WTC11 (cell line): Measurements from ENCODE around the gene CCDC34. TPM values are rescaled to one million over a fixed set of nuclear protein-coding genes. Genes with fewer than 3 reads are reported as not detected.

ENCODE experiments used
- ATAC-seq: fragments of 200-7000 bp; cut with Tn5 transposase; 2 replicates; pipeline ENCODE4 v1.10.0; 2021; ENCODE audit warnings: mild to moderate bottlenecking, moderate library complexity
- CTCF ChIA-PET: fragments of 300-600 bp; sonication (Branson Sonifier 250); formaldehyde crosslinking; loops from one replicate; lab custom pipeline; 2021; ENCODE audit warnings: antibody characterized with exemption; lab: Charles Lee
- POLR2A ChIA-PET: fragments of 350-600 bp; sonication (Branson Sonifier 250); formaldehyde crosslinking; loops from one replicate; lab custom pipeline; 2021; ENCODE audit warnings: antibody characterized with exemption; lab: Charles Lee
- DNase-seq: peaks from one replicate; pipeline ENCODE4 v3.0.0; 2021; ENCODE audit warnings: low spot score
- H3K27ac Mint-ChIP-seq: 2 replicates; pipeline ENCODE4 v1.8.0; 2021; ENCODE audit warnings: mixed read lengths
- H3K27me3 Mint-ChIP-seq: 2 replicates; pipeline ENCODE4 v1.8.0; 2021; ENCODE audit warnings: low read depth, mild to moderate bottlenecking, moderate library complexity, mixed read lengths
- H3K36me3 Mint-ChIP-seq: 2 replicates; pipeline ENCODE4 v1.8.0; 2021; ENCODE audit warnings: mixed read lengths
- H3K4me1 Mint-ChIP-seq: 2 replicates; pipeline ENCODE4 v1.8.0; 2022; ENCODE audit warnings: mixed read lengths
- H3K4me3 Mint-ChIP-seq: 2 replicates; pipeline ENCODE4 v1.8.0; 2021; ENCODE audit warnings: mild to moderate bottlenecking, moderate library complexity, mixed read lengths
- H3K9me3 Mint-ChIP-seq: 2 replicates; pipeline ENCODE4 v1.8.0; 2021; ENCODE audit warnings: mixed read lengths
- ARID4B ChIP-seq: sonication (generic); formaldehyde crosslinking; IDR thresholded peaks from 2 replicates; pipeline ENCODE4 v1.8.0; 2023; ENCODE audit warnings: missing genetic modification reagents, mild to moderate bottlenecking, borderline replicate concordance
- ATF1 ChIP-seq: sonication (generic); formaldehyde crosslinking; IDR thresholded peaks from 2 replicates; pipeline ENCODE4 v1.8.1; 2023; ENCODE audit warnings: mild to moderate bottlenecking, moderate library complexity, missing genetic modification reagents
- CBFB ChIP-seq: sonication (generic); formaldehyde crosslinking; IDR thresholded peaks from 2 replicates; pipeline ENCODE4 v1.8.1; 2022; ENCODE audit warnings: mild to moderate bottlenecking, low read depth, missing genetic modification reagents
- ELF4 ChIP-seq: sonication (generic); formaldehyde crosslinking; IDR thresholded peaks from 2 replicates; pipeline ENCODE4 v1.8.1; 2022; ENCODE audit warnings: low read depth, mild to moderate bottlenecking, moderate library complexity, missing genetic modification reagents
- EMX1 ChIP-seq: fragments of 250-450 bp; sonication (Bioruptor Pico); IDR thresholded peaks from 2 replicates; pipeline ENCODE4 v1.8.0; 2021; ENCODE audit warnings: mild to moderate bottlenecking
- FOXJ3 ChIP-seq: sonication (generic); formaldehyde crosslinking; IDR thresholded peaks from 2 replicates; pipeline ENCODE4 v1.9.0; 2021; ENCODE audit warnings: missing genetic modification reagents, mild to moderate bottlenecking, borderline replicate concordance
- JUN ChIP-seq: sonication (generic); formaldehyde crosslinking; IDR thresholded peaks from 2 replicates; pipeline ENCODE4 v1.8.0; 2023; ENCODE audit warnings: mild to moderate bottlenecking, missing genetic modification reagents
- MYBL2 ChIP-seq: sonication (generic); formaldehyde crosslinking; IDR thresholded peaks from 2 replicates; pipeline ENCODE4 v1.8.1; 2023; ENCODE audit warnings: mild to moderate bottlenecking, moderate library complexity, missing genetic modification reagents
- NR3C1 ChIP-seq: sonication (generic); formaldehyde crosslinking; conservative IDR thresholded peaks from 2 replicates; pipeline ENCODE4 v1.8.1; 2023; ENCODE audit warnings: low read depth, mild to moderate bottlenecking, missing genetic modification reagents
- PREB ChIP-seq: sonication (generic); formaldehyde crosslinking; IDR thresholded peaks from 2 replicates; pipeline ENCODE4 v1.8.1; 2022; ENCODE audit warnings: mild to moderate bottlenecking, missing genetic modification reagents, moderate library complexity, borderline replicate concordance
- RORB ChIP-seq: fragments of 250-450 bp; sonication (Bioruptor Pico); IDR thresholded peaks from 2 replicates; pipeline ENCODE4 v1.9.0; 2021; ENCODE audit warnings: mild to moderate bottlenecking
- STAT6 ChIP-seq: sonication (generic); formaldehyde crosslinking; conservative IDR thresholded peaks from 2 replicates; pipeline ENCODE4 v1.8.1; 2023; ENCODE audit warnings: mild to moderate bottlenecking, low read depth, missing genetic modification reagents, moderate library complexity
- TCF7 ChIP-seq: sonication (generic); formaldehyde crosslinking; IDR thresholded peaks from 2 replicates; pipeline ENCODE4 v1.8.0; 2022; ENCODE audit warnings: mild to moderate bottlenecking, low read depth, missing genetic modification reagents, moderate library complexity
- ZNF138 ChIP-seq: sonication (generic); formaldehyde crosslinking; conservative IDR thresholded peaks from 2 replicates; pipeline ENCODE4 v1.8.1; 2022; ENCODE audit warnings: mild to moderate bottlenecking, moderate library complexity, missing genetic modification reagents
- ZNF263 ChIP-seq: sonication (generic); formaldehyde crosslinking; IDR thresholded peaks from 2 replicates; pipeline ENCODE4 v1.8.1; 2022; ENCODE audit warnings: low read depth, mild to moderate bottlenecking, moderate library complexity, missing genetic modification reagents
- ZNF416 ChIP-seq: fragments of 250-450 bp; sonication (Bioruptor Pico); IDR thresholded peaks from 2 replicates; pipeline ENCODE4 v1.9.0; 2021; ENCODE audit warnings: mild to moderate bottlenecking, inconsistent platforms
- total RNA-seq: library from RNA; stranded (reverse); gene quantifications from 3 replicates; pipeline ENCODE4 v1.2.3, GENCODE V29; 2021
- TF ChIP-seq, protein P1 (sequence below): sonication (generic); formaldehyde crosslinking; IDR thresholded peaks from 2 replicates; pipeline ENCODE4 v1.8.1; 2022; ENCODE audit warnings: low read depth, mild to moderate bottlenecking, moderate library complexity, missing genetic modification reagents, borderline replicate concordance
- TF ChIP-seq, protein P2 (sequence below): sonication (generic); formaldehyde crosslinking; IDR thresholded peaks from 2 replicates; pipeline ENCODE4 v1.8.0; 2022; ENCODE audit warnings: mild to moderate bottlenecking, missing genetic modification reagents
- TF ChIP-seq, protein P3 (sequence below): sonication (generic); formaldehyde crosslinking; IDR thresholded peaks from 2 replicates; pipeline ENCODE4 v1.8.1; 2023; ENCODE audit warnings: mild to moderate bottlenecking, missing genetic modification reagents

The CCDC34 gene
- total RNA-seq, 1 experiment from 2014 or later: 23.7 TPM

DNA sequence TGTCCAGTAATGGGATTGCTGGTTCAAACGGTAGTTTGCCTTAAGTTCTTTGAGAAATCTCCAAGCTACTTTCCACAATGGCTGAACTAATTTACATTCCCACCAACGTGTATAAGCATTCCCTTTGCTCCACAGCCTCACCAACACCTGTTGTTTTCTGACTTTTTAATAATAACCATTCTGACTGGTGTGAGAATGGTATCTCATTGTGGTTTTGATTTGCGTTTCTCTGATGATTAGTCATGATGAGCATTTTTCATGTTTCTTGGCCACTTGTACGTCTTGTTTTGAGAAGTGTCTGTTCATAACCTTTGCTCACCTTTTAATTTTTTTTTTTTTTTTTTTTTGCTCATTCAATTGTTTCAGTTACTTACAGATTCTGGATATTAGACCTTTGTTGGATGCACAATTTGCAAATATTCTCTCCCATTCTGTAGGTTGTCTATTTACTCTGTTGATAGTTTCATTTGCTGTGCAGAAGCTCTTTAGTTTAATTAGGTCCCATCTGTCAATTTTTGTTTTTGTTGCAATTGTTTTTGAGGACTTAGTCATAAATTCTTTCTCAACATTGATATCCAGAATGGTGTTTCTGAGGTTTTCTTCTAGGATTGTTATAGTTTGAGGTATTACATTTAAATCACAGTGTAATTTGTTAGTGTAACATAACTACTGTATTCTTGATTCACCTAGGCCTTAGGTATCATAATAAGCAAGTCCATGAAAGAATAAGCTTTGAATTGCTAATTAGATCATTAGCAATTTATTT, 33.0 kb downstream of the CCDC34 start:
- Mint-ChIP-seq H3K27ac (peak overlapping the region; percentile 85; the same call in 1 of the 2 replicates), H3K9me3 (peaks cover 14% of the 10 kb centered on the region), H3K4me3 (no peak overlapping the region), H3K4me1 (peaks cover 40% of the 10 kb centered on the region), H3K27me3 (no peaks in the 10 kb centered on the region), H3K36me3 (peaks cover 18% of the 10 kb centered on the region)
- ATAC-seq (no peak), DNase-seq (no peak)
- ChIA-PET POLR2A (interaction anchor here (0.6 to 0.7 kb wide), 3 partner anchors 13 to 159 kb away, joined by 3 to 8 read pairs (median 5); no protein-coding TSS in a partner anchor), CTCF (no interaction called here)
- TF ChIP-seq NR3C1 (CRISPR knock-in tag) (no peak), ZNF416 (CRISPR knock-in tag) (no peak), FOXJ3 (CRISPR knock-in tag) (no peak), MYBL2 (no peak)

DNA sequence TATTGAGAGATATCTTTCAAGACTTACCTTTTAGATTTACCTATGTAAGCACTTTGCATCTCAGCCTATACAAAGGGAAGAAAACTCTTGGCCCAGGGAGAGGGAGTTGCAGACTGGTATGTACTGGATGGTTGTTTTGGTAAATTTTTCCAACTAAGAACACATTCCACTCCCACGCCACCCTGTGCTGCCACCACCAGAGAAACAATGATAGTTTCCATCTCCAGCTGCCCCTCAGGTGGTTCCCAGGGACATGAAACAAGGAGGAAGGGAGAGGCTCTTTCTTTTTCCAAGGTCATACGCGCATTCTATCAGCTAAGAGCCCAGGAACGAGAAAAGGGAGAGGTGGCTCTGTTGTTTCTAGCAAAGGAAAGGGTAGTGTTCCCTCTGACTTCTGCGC, 34.4 kb downstream of the CCDC34 start:
- Mint-ChIP-seq H3K4me3 (no peak overlapping the region), H3K9me3 (peaks cover 18% of the 10 kb centered on the region), H3K27me3 (no peaks in the 10 kb centered on the region), H3K36me3 (peaks cover 18% of the 10 kb centered on the region), H3K27ac (peak overlapping the region; percentile 94), H3K4me1 (peaks cover 40% of the 10 kb centered on the region)
- ChIA-PET CTCF (interaction anchor here (1.0 to 2.2 kb wide), 3 partner anchors 24 to 157 kb away, joined by 3 to 21 read pairs (median 3); no protein-coding TSS in a partner anchor), POLR2A (no interaction called here)
- DNase-seq (peak; percentile 56), ATAC-seq (peak; percentile 90)
- TF ChIP-seq ZNF263 (CRISPR knock-in tag) (no peak), ZNF416 (CRISPR knock-in tag) (no peak), JUN (no peak), RORB (CRISPR knock-in tag) (no peak), CBFB (CRISPR knock-in tag) (no peak), EMX1 (CRISPR knock-in tag) (no peak), STAT6 (no peak), ELF4 (no peak), MYBL2 (no peak), ARID4B (CRISPR knock-in tag) (no peak), PREB (CRISPR knock-in tag) (no peak), ZNF138 (CRISPR knock-in tag) (no peak), ATF1 (CRISPR knock-in tag) (no peak), TCF7 (CRISPR knock-in tag) (no peak)
- TF ChIP-seq, protein P1, sequence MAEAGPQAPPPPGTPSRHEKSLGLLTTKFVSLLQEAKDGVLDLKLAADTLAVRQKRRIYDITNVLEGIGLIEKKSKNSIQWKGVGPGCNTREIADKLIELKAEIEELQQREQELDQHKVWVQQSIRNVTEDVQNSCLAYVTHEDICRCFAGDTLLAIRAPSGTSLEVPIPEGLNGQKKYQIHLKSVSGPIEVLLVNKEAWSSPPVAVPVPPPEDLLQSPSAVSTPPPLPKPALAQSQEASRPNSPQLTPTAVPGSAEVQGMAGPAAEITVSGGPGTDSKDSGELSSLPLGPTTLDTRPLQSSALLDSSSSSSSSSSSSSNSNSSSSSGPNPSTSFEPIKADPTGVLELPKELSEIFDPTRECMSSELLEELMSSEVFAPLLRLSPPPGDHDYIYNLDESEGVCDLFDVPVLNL (CRISPR knock-in tag): no peak
- TF ChIP-seq, protein P2, sequence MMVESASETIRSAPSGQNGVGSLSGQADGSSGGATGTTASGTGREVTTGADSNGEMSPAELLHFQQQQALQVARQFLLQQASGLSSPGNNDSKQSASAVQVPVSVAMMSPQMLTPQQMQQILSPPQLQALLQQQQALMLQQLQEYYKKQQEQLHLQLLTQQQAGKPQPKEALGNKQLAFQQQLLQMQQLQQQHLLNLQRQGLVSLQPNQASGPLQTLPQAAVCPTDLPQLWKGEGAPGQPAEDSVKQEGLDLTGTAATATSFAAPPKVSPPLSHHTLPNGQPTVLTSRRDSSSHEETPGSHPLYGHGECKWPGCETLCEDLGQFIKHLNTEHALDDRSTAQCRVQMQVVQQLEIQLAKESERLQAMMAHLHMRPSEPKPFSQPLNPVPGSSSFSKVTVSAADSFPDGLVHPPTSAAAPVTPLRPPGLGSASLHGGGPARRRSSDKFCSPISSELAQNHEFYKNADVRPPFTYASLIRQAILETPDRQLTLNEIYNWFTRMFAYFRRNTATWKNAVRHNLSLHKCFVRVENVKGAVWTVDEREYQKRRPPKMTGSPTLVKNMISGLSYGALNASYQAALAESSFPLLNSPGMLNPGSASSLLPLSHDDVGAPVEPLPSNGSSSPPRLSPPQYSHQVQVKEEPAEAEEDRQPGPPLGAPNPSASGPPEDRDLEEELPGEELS: no peak
- TF ChIP-seq, protein P3, sequence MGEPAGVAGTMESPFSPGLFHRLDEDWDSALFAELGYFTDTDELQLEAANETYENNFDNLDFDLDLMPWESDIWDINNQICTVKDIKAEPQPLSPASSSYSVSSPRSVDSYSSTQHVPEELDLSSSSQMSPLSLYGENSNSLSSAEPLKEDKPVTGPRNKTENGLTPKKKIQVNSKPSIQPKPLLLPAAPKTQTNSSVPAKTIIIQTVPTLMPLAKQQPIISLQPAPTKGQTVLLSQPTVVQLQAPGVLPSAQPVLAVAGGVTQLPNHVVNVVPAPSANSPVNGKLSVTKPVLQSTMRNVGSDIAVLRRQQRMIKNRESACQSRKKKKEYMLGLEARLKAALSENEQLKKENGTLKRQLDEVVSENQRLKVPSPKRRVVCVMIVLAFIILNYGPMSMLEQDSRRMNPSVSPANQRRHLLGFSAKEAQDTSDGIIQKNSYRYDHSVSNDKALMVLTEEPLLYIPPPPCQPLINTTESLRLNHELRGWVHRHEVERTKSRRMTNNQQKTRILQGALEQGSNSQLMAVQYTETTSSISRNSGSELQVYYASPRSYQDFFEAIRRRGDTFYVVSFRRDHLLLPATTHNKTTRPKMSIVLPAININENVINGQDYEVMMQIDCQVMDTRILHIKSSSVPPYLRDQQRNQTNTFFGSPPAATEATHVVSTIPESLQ (CRISPR knock-in tag): no peak
